H1 (cell line): ENCODE results near the gene WWC2.

Source experiments
- CEBPB ChIP-seq: IDR thresholded peaks from 2 replicates; pipeline ENCODE4 v1.6.1; 2012; ENCODE audit warnings: low read depth, low read length
- CTCF ChIP-seq, 3 experiments: IDR thresholded peaks; 1 replicate in 2 of 3; 2 replicates in 1 of 3; pipeline versions ENCODE4 v1.5.1 to v1.6.1; 2011; ENCODE audit warnings: low read length in 3 of 3, mild to moderate bottlenecking in 3 of 3, inconsistent platforms in 2 of 3, low read depth in 1 of 3, moderate library complexity in 1 of 3; ENCODE audit not compliant: insufficient read depth in 1 of 3; ENCODE audit errors: control extremely low read depth in 1 of 3
- EP300 ChIP-seq, 2 experiments: IDR thresholded peaks; 1 replicate in 1 of 2; 2 replicates in 1 of 2; pipeline ENCODE4 v1.6.1; 2011 to 2012; ENCODE audit warnings: low read depth in 2 of 2, low read length in 2 of 2, mild to moderate bottlenecking in 2 of 2, borderline replicate concordance in 1 of 2, inconsistent platforms in 1 of 2, moderate library complexity in 1 of 2
- EZH2 ChIP-seq: fragments of 200-600 bp; sonication (generic); IDR thresholded peaks from 2 replicates; pipeline ENCODE4 v1.7.1; 2012; ENCODE audit warnings: low read depth, mild to moderate bottlenecking, moderate library complexity, low read length, inconsistent platforms; ENCODE audit not compliant: severe bottlenecking
- POLR2A ChIP-seq, 2 experiments: IDR thresholded peaks; 1 replicate in 1 of 2; 2 replicates in 1 of 2; pipeline ENCODE4 v1.6.1; 2011; ENCODE audit warnings: low read depth in 2 of 2, low read length in 2 of 2, mild to moderate bottlenecking in 2 of 2; ENCODE audit errors: control extremely low read depth in 1 of 2
- RBBP5 ChIP-seq: IDR thresholded peaks from 2 replicates; pipeline ENCODE4 v1.7.1; 2012; ENCODE audit warnings: low read depth, mild to moderate bottlenecking, inconsistent platforms, low read length, moderate library complexity, borderline replicate concordance
- TF ChIP-seq, protein P1 (sequence below): IDR thresholded peaks from 2 replicates; pipeline ENCODE4 v1.6.1; 2012; ENCODE audit warnings: inconsistent platforms

DNA sequence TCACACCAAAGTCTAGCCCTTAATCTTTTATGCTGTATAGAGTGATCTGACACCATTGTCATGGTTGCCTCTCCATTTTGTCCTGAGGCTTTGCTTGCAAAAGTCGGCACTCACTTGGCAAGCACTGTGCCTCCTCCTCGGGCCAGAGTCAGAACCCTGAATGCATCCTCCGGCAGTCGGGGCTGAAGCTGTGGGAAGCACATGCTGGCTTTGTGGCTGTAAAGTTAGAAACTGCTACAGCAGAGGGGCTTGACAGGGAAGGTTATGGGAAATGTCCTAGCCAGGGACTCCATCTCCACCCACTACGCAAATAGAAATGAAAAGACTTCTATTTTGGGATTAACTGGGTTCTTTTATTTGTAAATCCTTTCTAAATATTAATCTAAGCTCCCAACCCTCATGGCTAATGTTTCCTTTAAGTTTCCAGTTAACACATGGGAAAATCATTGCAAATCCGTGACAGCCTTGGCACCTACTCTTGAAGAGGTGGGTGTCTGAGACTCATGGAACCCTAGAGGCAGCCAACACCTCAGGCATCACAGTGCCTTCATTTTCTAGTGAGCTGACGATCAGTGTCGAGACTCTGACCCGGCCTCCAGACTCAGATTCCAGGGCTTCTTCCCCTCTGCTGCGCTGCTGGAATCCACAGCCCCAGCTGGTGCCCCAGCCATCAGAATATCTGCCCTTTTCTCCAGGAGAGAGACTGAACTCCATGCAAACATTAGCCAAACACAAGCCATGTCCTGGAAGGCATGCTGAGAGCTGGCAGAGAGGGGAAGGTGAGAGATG, 231.1 kb downstream of the WWC2 start:
- no peak for TF ChIP-seq CTCF (IDR thresholded peaks at IDR 0.05; ENCODE audit: control extremely low read depth in 1 of 3, insufficient read depth in 1 of 3, low read depth in 1 of 3, low read length in 3 of 3)
- TF ChIP-seq, protein P1, sequence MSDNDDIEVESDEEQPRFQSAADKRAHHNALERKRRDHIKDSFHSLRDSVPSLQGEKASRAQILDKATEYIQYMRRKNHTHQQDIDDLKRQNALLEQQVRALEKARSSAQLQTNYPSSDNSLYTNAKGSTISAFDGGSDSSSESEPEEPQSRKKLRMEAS = no peak
- TF ChIP-seq RBBP5 = no peak
- TF ChIP-seq CEBPB = no peak
- no peak for TF ChIP-seq POLR2A (IDR thresholded peaks at IDR 0.05; ENCODE audit: control extremely low read depth in 1 of 2, low read depth in 2 of 2, low read length in 2 of 2)
- TF ChIP-seq EZH2 = no peak
- no peak for TF ChIP-seq EP300 (IDR thresholded peaks at IDR 0.05; ENCODE audit: borderline replicate concordance in 1 of 2, low read depth in 2 of 2, low read length in 2 of 2)
